ENCODE data around the gene TAOK3.

TAOK3 gene

GRCh38 chr12:118326991-118327390, 45.7 kb downstream of the TAOK3 start:
- H3K27me3 ChIP-seq (ENCODE audit: low read depth, low read length): no peaks in the 10 kb centered on the region
- no peaks in the 10 kb centered on the region; the same call in 1 of the 2 replicates for H3K79me2 ChIP-seq (ENCODE audit: low read length)
- H3K4me2 ChIP-seq (ENCODE audit: low read length): no peak overlapping the region
- H4K20me1 ChIP-seq (ENCODE audit: insufficient read depth, low read length): no peaks in the 10 kb centered on the region
- no peak overlapping the region for H3K4me3 ChIP-seq (ENCODE audit: low read length)
- no peak overlapping the region for H3K9ac ChIP-seq (ENCODE audit: low read length)
- no peaks in the 10 kb centered on the region for H3K36me3 ChIP-seq (replicated peaks; ENCODE audit: low read depth, low read length)
- no peak overlapping the region for H3K27ac ChIP-seq (ENCODE audit: low read length)
- H2AFZ ChIP-seq (ENCODE audit: low read depth, low read length): no peak overlapping the region
- H3K4me1 ChIP-seq (ENCODE audit: low read length): peaks cover 39% of the 10 kb centered on the region
- TF ChIP-seq CTCF (IDR thresholded peaks at IDR 0.05; ENCODE audit: low read depth, low read length) (no peak), EZH2phosphoT487 (IDR thresholded peaks at IDR 0.05; ENCODE audit: low read depth) (no peak)
- no peaks in the 10 kb centered on the region for H3K9me3 ChIP-seq (ENCODE audit: insufficient read depth, low read length)

GRCh38 chr12:118325081-118325480, 47.6 kb downstream of the TAOK3 start:
- Histone ChIP-seq H3K4me2 (ENCODE audit: low read length) (no peak overlapping the region), H3K9ac (ENCODE audit: low read length) (no peak overlapping the region), H3K79me2 (ENCODE audit: low read length) (no peaks in the 10 kb centered on the region; the same call in 1 of the 2 replicates), H3K4me1 (ENCODE audit: low read length) (peaks cover 28% of the 10 kb centered on the region), H2AFZ (ENCODE audit: low read depth, low read length) (no peak overlapping the region), H4K20me1 (ENCODE audit: insufficient read depth, low read length) (no peaks in the 10 kb centered on the region), H3K27me3 (ENCODE audit: low read depth, low read length) (no peaks in the 10 kb centered on the region), H3K27ac (ENCODE audit: low read length) (no peak overlapping the region), H3K4me3 (ENCODE audit: low read length) (no peak overlapping the region), H3K36me3 (replicated peaks; ENCODE audit: low read depth, low read length) (no peaks in the 10 kb centered on the region), H3K9me3 (ENCODE audit: insufficient read depth, low read length) (no peaks in the 10 kb centered on the region)
- TF ChIP-seq EZH2phosphoT487 (IDR thresholded peaks at IDR 0.05; ENCODE audit: low read depth): no peak

- peaks cover 3% of the 10 kb centered on the region for H3K36me3 ChIP-seq (replicated peaks; ENCODE audit: low read depth, low read length)
- H3K27ac ChIP-seq (ENCODE audit: low read length): no peak overlapping the region
- H3K27me3 ChIP-seq (ENCODE audit: low read depth, low read length): no peaks in the 10 kb centered on the region
- H3K79me2 ChIP-seq (ENCODE audit: low read length): no peaks in the 10 kb centered on the region
- H3K9ac ChIP-seq (ENCODE audit: low read length): no peak overlapping the region
- no peaks in the 10 kb centered on the region for H4K20me1 ChIP-seq (ENCODE audit: insufficient read depth, low read length)
- H3K4me1 ChIP-seq (ENCODE audit: low read length): peaks cover under 1% of the 10 kb centered on the region; the same call in 1 of the 2 replicates
- no peak overlapping the region for H3K4me3 ChIP-seq (ENCODE audit: low read length)
- H3K4me2 ChIP-seq (ENCODE audit: low read length): no peak overlapping the region
- TF ChIP-seq EZH2phosphoT487 (IDR thresholded peaks at IDR 0.05; ENCODE audit: low read depth) (no peak), CTCF (IDR thresholded peaks at IDR 0.05; ENCODE audit: low read depth, low read length) (no peak)
- no peak overlapping the region for H2AFZ ChIP-seq (ENCODE audit: low read depth, low read length)
- H3K9me3 ChIP-seq (ENCODE audit: insufficient read depth, low read length): no peaks in the 10 kb centered on the region
Observed at GRCh38 chr12:118319627-118320026, 53.1 kb downstream of the TAOK3 start.

- no peak overlapping the region for H3K4me2 ChIP-seq (ENCODE audit: low read length)
- H3K27ac ChIP-seq (ENCODE audit: low read length): no peak overlapping the region
- TF ChIP-seq EZH2phosphoT487 (IDR thresholded peaks at IDR 0.05; ENCODE audit: low read depth) (no peak), CTCF (IDR thresholded peaks at IDR 0.05; ENCODE audit: low read depth, low read length) (no peak)
- no peak overlapping the region for H3K9ac ChIP-seq (ENCODE audit: low read length)
- H3K9me3 ChIP-seq (ENCODE audit: insufficient read depth, low read length): no peaks in the 10 kb centered on the region
- H4K20me1 ChIP-seq (ENCODE audit: insufficient read depth, low read length): no peaks in the 10 kb centered on the region
- no peak overlapping the region for H3K4me3 ChIP-seq (ENCODE audit: low read length)
- peaks cover 3% of the 10 kb centered on the region for H3K36me3 ChIP-seq (replicated peaks; ENCODE audit: low read depth, low read length)
- H3K4me1 ChIP-seq (ENCODE audit: low read length): peaks cover 10% of the 10 kb centered on the region
- no peaks in the 10 kb centered on the region for H3K27me3 ChIP-seq (ENCODE audit: low read depth, low read length)
- no peaks in the 10 kb centered on the region for H3K79me2 ChIP-seq (ENCODE audit: low read length)
- H2AFZ ChIP-seq (ENCODE audit: low read depth, low read length): no peak overlapping the region
Observed at GRCh38 chr12:118318744-118319143, 54.0 kb downstream of the TAOK3 start.

GRCh38 chr12:118317729-118318128, 55.0 kb downstream of the TAOK3 start:
- H4K20me1 ChIP-seq (ENCODE audit: insufficient read depth, low read length): no peaks in the 10 kb centered on the region
- TF ChIP-seq CTCF (IDR thresholded peaks at IDR 0.05; ENCODE audit: low read depth, low read length): no peak
- TF ChIP-seq EZH2phosphoT487 (IDR thresholded peaks at IDR 0.05; ENCODE audit: low read depth): no peak
- no peak overlapping the region for H3K4me3 ChIP-seq (ENCODE audit: low read length)
- no peaks in the 10 kb centered on the region for H3K27me3 ChIP-seq (ENCODE audit: low read depth, low read length)
- H3K27ac ChIP-seq (ENCODE audit: low read length): no peak overlapping the region
- peaks cover 18% of the 10 kb centered on the region for H3K4me1 ChIP-seq (ENCODE audit: low read length)
- H3K4me2 ChIP-seq (ENCODE audit: low read length): no peak overlapping the region
- peaks cover 3% of the 10 kb centered on the region for H3K36me3 ChIP-seq (replicated peaks; ENCODE audit: low read depth, low read length)
- no peak overlapping the region for H2AFZ ChIP-seq (ENCODE audit: low read depth, low read length)
- no peaks in the 10 kb centered on the region for H3K9me3 ChIP-seq (ENCODE audit: insufficient read depth, low read length)
- H3K9ac ChIP-seq (ENCODE audit: low read length): no peak overlapping the region
- no peaks in the 10 kb centered on the region for H3K79me2 ChIP-seq (ENCODE audit: low read length)
